OCI-M1 (cell line): ENCODE measurements around the gene UBE2G1.
"Not testable (repeated sequence)": the region's sequence is repeated elsewhere in the genome, so short reads cannot be mapped to it uniquely, and the experiment has no call there.

Source experiments
- DNase-seq: peaks from one replicate; lab custom pipeline; 2025; lab: John Stamatoyannopoulos, UW

Gene UBE2G1

DNA sequence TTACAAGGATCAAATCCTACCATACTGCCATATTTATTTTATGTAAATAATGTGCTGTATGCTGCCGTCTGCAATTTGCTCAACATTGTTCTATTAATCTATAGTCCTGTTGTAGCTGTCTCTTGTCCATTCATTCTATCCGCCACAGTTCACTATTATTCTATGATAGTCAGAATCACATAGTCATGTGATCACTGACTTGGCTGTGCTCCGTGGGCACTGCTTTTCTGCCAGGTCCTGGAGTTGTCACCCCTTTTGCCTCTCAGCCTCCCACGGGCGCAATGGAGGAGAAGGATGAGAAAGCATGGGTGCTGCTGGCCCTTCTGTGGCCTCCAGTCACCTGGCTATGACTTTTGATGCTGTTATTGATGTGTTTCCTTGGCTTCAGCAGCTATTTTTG, 65.4 kb downstream of the UBE2G1 start:
- DNase-seq, result no peak

DNA sequence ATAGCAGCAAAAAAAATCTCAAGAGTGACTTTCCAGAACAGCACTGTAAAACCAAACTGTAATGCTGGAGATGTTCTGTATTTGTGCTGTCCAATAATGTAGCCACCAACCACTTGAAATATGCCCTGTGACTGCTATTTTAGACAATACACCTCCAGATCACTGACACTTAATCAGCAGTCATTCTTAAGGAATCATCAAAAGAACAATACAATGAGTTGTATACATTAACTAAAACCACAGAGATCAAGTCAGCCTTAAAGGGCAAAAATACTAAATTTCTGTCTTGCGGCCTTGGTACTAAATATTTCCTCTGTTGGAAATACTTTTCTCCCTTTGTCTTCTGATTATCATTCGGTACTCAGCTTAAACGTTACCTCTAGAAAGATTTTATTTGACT, 69.1 kb downstream of the UBE2G1 start:
- no peak for DNase-seq

DNA sequence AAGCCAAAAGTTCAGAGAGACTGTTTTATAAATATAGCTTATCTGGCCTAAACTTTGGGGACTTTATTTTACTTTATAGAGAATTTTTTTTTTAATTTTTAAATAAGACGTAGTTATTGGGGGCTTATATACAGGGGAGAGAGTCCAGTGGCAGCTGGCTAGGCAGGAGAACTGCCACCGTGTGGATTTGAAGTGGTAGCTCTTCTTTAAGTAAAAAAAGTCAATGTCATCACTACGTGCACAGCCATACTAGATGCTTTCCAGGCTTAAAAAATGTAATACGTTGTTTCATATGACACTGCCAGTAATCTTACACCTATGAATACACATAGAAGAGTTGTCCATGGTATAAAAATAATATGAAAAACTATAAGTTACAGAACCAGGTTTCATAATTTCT, 70.8 kb downstream of the UBE2G1 start:
- no peak for DNase-seq

DNA sequence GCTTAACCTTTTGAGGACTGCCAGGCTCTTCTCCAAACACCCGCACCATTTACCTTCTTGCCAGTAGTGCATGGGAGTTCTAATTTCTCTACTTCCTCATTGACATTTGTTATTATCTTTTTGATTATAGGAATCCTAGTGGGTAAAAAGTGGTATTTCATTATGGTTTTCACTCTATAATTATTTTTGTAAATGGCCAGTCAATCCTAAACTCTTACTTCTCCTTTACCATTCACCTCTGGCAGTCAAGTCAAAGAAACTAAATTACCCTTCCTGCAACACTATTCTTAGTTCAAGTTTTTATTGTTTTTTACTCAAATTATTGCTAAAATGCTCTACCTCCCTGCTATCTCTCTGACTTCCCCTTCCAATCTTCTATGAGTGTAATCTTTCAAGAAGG, 72.9 kb downstream of the UBE2G1 start:
- peak; percentile 7 for DNase-seq

- DNase-seq, result no peak
These were observed 78.8 kb downstream of the UBE2G1 start for GRCh38 chr17:4287710-4288109.

- no peak for DNase-seq
These were observed 90.0 kb downstream of the UBE2G1 start for GRCh38 chr17:4276514-4276913.

DNA sequence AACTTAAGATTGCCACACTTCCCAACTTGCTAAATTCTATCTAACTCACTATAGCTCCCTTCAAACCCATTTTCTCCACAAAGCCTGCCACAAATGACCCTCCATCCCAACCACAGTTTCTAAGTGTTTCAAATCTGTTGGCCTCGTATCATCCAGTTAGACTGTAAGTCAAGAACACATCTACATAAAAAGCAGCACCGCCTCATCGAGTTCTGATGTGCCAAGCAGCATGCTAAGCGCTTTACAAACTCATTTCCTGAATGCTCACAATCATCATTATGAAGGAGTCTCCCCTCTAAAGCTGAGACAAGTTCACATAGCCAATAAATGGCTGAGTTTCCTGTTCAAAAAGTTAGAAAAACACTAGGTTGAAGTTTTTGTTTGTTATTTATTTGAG, 93.5 kb downstream of the UBE2G1 start:
- no peak for DNase-seq

DNA sequence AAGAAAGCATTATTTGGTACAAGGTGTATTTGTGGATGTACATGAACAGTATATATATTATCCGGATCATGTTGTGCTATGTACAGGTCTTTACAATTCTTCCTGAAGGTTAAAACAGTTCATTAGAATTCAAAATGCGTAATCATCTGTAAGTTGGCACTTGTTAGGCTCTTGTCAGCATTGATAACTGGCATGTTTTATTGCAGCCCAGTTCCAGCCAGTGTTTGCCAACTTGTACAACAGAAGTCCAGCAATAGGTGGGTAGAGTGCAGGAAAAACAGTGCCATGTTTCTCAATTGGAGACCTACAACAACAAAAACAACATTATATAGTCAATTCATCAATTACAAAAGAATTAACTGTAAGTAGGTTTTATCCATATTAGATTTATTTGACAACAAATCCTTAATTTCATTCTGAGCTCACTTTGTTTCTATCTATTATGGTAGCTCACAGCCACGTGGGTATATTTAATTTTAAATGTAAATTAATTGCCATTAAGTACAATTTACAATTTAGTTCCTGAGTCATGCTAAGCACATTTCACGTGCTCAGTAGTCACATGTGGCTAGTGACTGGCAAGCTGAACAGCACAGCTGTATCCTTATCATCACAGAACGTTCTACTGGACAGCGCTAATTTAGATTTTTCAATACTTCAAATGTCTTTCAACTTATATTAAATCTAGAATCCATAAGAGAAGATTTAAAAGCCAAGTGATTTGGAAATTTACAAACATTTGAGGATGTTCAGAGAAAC, 94.1 kb downstream of the UBE2G1 start:
- DNase-seq, result no peak

GRCh38 chr17:4270736-4271135, 95.7 kb downstream of the UBE2G1 start:
- no peak for DNase-seq

- no peak for DNase-seq
These were observed 96.6 kb downstream of the UBE2G1 start for GRCh38 chr17:4269915-4270314.

DNA sequence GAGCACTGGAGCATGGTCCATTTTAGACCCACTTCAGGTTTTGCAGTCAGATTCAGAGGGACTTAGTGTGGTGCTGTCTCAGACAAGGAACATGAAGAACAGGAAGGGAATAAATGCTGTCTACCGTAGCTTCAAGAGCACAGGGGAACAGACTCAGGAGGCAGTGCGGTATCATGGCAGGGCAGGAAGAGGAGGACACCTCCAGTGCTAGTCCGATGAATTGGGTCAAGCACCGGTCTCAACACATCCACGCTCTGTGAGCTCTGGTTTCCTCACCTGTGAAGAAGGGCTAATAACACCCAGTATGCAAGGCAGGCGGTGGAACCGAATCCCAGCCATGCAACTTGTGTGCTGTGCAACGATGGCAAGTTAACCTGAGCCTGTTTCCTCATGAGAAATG, 99.1 kb downstream of the UBE2G1 start:
- DNase-seq, result no peak

GRCh38 chr17:4266550-4266949, 99.9 kb downstream of the UBE2G1 start:
- DNase-seq, result no peak

- peak; percentile 96 for DNase-seq
These were observed 102.9 kb downstream of the UBE2G1 start, which contains the start of gene ANKFY1 for GRCh38 chr17:4263282-4264215. TSS of gene ANKFY1 (minus strand) at chr17:4263979. CDS start at chr17:4263941, 38 bp downstream.

DNA sequence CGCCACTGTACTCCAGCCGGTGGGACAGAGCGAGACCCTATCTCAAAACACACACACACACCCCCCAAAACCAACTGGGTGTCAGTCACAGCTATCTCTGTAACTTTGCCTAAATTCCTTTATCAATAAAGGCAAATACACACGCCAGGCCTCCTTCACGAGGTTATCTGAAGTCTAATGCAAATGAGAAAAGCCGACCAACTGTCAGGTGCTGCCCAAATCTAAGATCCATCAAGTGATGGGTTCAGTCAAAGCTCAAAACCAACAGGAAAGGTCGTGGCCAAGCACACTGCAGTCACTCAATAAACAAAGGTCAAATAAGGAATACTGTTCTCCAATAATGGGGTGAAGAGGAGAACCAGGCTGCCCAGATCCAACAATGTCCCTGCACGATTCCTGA, 103.8 kb downstream of the UBE2G1 start:
- no peak for DNase-seq

GRCh38 chr17:4261452-4261851, 105.0 kb downstream of the UBE2G1 start:
- DNase-seq, result no peak

- DNase-seq, result no peak
These were observed 107.6 kb downstream of the UBE2G1 start for GRCh38 chr17:4258867-4259266.

DNA sequence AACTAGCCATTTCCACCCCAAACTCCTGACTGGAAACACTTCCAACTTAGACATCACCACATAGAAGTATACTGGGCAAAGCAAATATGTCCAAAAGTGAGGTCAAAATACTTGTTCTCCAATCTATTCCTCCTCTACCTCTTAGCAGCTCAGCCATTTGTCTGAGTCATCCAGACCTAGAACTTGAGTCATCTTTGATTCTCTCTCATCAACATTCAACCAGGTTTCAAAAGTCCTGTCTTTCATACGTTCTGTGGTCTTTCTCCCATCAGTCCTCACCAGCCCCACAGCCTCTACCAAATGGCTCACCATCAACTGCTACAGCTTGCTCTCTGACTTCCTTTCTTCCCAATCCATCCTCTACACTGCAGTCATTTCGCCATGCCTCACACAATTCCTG, 109.5 kb downstream of the UBE2G1 start:
- no peak for DNase-seq

GRCh38 chr17:4255271-4255670, 111.2 kb downstream of the UBE2G1 start:
- DNase-seq, result not testable (repeated sequence)

GRCh38 chr17:4250887-4251286, 115.6 kb downstream of the UBE2G1 start:
- DNase-seq, result no peak

DNA sequence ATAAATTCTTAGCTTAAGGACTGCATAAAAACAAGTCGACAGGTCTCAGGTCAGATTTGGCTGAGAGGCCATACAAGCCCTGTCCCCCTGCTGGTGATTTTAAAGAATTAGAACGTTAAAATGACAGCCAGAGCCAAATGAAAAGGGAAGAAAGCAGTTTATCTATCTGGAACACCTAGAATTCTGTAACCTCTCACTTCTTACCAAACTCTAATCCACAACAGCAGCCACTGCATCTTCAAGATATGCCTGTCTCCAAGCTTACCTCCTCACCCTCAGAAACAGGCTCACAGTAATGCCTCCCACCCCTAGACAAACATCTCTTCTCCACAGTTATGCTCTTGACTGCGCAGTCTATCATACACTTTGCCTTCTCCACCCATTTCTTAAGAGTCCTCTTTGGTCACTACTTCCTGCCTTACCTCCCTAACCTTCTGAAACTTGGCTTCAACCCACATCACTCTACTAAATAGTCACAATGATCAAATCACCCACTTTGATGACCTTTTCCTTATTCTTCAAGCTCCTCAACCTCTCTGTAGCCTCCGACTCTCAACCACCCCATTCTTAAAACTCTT, 116.9 kb downstream of the UBE2G1 start:
- DNase-seq, result peak; percentile 96

DNA sequence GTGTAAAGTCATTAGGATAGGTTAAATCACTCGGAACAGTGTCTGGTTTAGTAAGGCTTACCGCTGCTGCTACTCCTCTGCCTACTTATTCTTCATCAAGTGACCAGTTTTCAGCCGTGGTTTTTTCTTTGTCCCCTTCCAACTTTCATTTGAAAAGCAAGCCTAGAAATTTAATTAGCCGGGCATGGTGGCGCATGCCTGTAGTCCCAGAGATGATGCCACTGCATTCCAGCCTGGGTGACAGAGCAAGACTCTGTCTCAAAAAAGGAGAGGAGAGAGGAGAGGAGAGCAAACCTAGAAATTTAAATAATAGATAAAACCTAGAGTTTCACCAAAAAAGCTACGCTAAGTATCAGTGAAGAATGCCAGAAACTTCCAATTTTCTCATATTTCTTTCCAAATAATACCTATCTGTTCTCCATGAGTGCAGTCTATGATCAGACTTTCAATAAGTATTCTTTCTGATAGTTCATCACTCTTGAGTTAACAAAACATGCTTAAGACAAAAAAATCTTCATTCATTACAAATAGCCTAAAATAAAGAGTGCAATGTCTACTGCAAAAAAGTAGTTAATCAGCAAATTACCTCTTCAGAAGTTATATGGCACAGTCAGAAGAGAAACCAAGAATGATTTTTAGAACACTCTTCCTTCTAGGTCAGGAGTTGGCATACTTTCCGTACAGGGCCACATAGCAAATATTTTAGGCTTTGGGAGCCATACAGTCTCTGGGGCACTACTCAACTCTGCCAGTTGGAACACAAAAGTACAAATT, 117.8 kb downstream of the UBE2G1 start:
- no peak for DNase-seq

- DNase-seq, result no peak
These were observed 118.5 kb downstream of the UBE2G1 start for GRCh38 chr17:4247971-4248388.
